Glutamatergic neuron (in vitro differentiated cells): Measurements from ENCODE around the gene LDLRAD3. TPM values are rescaled to one million over a fixed set of nuclear protein-coding genes. Genes with fewer than 3 reads are reported as not detected.

ENCODE experiments used
- DNase-seq: peaks from one replicate; pipeline ENCODE4 v3.0.0; 2022
- H3K27ac Mint-ChIP-seq: one replicate; pipeline ENCODE4 v1.8.0; 2020; ENCODE audit warnings: mild to moderate bottlenecking, mixed read lengths, inconsistent platforms; ENCODE audit not compliant: unreplicated experiment
- H3K27me3 Mint-ChIP-seq: one replicate; pipeline ENCODE4 v1.8.0; 2020; ENCODE audit warnings: mild to moderate bottlenecking, moderate library complexity, mixed read lengths, inconsistent platforms; ENCODE audit not compliant: unreplicated experiment
- H3K36me3 Mint-ChIP-seq: one replicate; pipeline ENCODE4 v1.8.0; 2020; ENCODE audit warnings: mild to moderate bottlenecking, mixed read lengths, inconsistent platforms; ENCODE audit not compliant: unreplicated experiment
- H3K4me1 Mint-ChIP-seq: one replicate; pipeline ENCODE4 v1.8.0; 2020; ENCODE audit warnings: mild to moderate bottlenecking, low read depth, mixed read lengths, inconsistent platforms; ENCODE audit not compliant: unreplicated experiment
- H3K4me3 Mint-ChIP-seq: one replicate; pipeline ENCODE4 v1.8.0; 2020; ENCODE audit warnings: mild to moderate bottlenecking, mixed read lengths, inconsistent platforms; ENCODE audit not compliant: unreplicated experiment
- H3K9me3 Mint-ChIP-seq: one replicate; pipeline ENCODE4 v1.8.0; 2020; ENCODE audit warnings: mild to moderate bottlenecking, moderate library complexity, mixed read lengths, inconsistent platforms; ENCODE audit not compliant: unreplicated experiment
- total RNA-seq: library from RNA; stranded (reverse); fragmentation: NEBNext Ultra II Directional; extraction: Animal tissue kit (Norgen Biotek cat#: 25700); gene quantifications from one replicate; pipeline ENCODE4 v1.2.1, GENCODE V29; 2021; ENCODE audit not compliant: unreplicated experiment
- TF ChIP-seq, protein P1 (sequence below): fragments of 200-600 bp; sonication (generic); IDR thresholded peaks from one replicate; pipeline ENCODE4 v1.5.0; 2021; ENCODE audit not compliant: partially characterized antibody, unreplicated experiment

The LDLRAD3 gene
- total RNA-seq, 1 donor from 2014 or later: 59.9 TPM

GRCh38 chr11:36265793-36266628 lies 322.1 kb downstream of the LDLRAD3 start:
- Mint-ChIP-seq H3K4me3 (no peak overlapping the region), H3K36me3 (no peaks in the 10 kb centered on the region), H3K4me1 (peaks cover 9% of the 10 kb centered on the region), H3K27me3 (peaks cover 2% of the 10 kb centered on the region), H3K9me3 (peaks cover 7% of the 10 kb centered on the region), H3K27ac (no peak overlapping the region)
- DNase-seq: peak; percentile 75
- TF ChIP-seq, protein P1, sequence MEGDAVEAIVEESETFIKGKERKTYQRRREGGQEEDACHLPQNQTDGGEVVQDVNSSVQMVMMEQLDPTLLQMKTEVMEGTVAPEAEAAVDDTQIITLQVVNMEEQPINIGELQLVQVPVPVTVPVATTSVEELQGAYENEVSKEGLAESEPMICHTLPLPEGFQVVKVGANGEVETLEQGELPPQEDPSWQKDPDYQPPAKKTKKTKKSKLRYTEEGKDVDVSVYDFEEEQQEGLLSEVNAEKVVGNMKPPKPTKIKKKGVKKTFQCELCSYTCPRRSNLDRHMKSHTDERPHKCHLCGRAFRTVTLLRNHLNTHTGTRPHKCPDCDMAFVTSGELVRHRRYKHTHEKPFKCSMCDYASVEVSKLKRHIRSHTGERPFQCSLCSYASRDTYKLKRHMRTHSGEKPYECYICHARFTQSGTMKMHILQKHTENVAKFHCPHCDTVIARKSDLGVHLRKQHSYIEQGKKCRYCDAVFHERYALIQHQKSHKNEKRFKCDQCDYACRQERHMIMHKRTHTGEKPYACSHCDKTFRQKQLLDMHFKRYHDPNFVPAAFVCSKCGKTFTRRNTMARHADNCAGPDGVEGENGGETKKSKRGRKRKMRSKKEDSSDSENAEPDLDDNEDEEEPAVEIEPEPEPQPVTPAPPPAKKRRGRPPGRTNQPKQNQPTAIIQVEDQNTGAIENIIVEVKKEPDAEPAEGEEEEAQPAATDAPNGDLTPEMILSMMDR: peak; percentile 84

- no peak overlapping the region for H3K4me3 Mint-ChIP-seq
- H3K9me3 Mint-ChIP-seq: peaks cover 10% of the 10 kb centered on the region
- H3K4me1 Mint-ChIP-seq: peaks cover 9% of the 10 kb centered on the region
- no peak for DNase-seq
- H3K36me3 Mint-ChIP-seq: peaks cover 3% of the 10 kb centered on the region
- H3K27ac Mint-ChIP-seq: no peak overlapping the region
- peaks cover 2% of the 10 kb centered on the region for H3K27me3 Mint-ChIP-seq
- TF ChIP-seq, protein P1: no peak
Measured at GRCh38 chr11:36266767-36267166, 322.9 kb downstream of the LDLRAD3 start.

DNA sequence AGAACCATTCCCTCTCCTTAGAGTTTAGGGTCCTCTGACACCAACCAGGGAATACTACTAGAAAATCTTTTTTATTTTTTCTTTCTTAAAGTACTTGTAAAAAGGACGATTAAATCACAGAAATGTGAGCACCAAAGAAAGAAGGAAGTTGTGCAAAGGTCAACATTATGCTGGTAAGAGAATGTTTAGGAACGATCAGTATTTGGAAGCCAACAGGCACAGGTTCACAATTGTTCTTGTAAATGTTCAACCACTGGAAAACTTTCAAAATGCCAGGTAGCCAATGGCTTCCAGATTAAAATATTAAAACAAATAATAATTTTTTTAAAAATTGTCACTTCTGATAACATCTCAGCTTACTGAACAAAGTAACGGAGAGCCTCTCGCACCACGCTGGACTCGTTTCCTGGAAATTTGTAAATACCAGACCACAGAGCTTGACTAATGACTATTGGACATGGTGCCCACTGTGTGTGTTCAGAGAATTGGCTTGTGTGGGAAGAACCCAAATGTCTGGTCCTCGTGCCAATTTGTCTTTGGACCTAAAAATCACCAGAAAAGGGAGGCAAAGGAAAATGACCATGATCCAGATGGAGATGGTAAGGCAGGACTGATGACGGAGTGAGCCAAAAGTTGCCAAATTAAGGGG lies 324.6 kb downstream of the LDLRAD3 start:
- H3K36me3 Mint-ChIP-seq: peaks cover 13% of the 10 kb centered on the region
- H3K27me3 Mint-ChIP-seq: peaks cover 2% of the 10 kb centered on the region
- DNase-seq: no peak
- H3K9me3 Mint-ChIP-seq: peaks cover 10% of the 10 kb centered on the region
- H3K4me3 Mint-ChIP-seq: no peak overlapping the region
- peaks cover 9% of the 10 kb centered on the region for H3K4me1 Mint-ChIP-seq
- TF ChIP-seq, protein P1: no peak
- H3K27ac Mint-ChIP-seq: no peak overlapping the region

DNA sequence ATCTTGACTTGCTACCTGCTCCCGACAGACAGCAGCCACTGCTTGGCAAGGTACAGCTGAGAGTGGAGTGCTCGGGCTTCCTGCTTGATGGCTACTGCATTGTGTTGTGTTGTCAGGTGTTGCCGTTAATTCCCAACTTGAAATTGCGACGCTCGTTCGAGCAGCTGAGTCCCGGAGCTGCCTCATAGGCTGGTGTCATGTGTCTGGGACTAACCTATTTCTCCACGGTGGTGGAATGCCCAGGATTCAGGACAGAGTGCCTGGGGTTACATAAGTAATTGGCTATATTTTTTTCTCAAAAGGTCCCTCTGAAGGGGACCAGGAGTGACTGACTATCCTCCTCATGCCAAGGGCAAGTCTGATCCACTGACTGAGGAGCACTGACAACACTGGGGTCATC lies 326.8 kb downstream of the LDLRAD3 start:
- H3K27ac Mint-ChIP-seq: no peak overlapping the region
- H3K36me3 Mint-ChIP-seq: peaks cover 13% of the 10 kb centered on the region
- no peaks in the 10 kb centered on the region for H3K4me1 Mint-ChIP-seq
- H3K9me3 Mint-ChIP-seq: peaks cover 5% of the 10 kb centered on the region
- H3K4me3 Mint-ChIP-seq: no peak overlapping the region
- TF ChIP-seq, protein P1: no peak
- H3K27me3 Mint-ChIP-seq: peaks cover 2% of the 10 kb centered on the region
- no peak for DNase-seq
